ENCODE data around the gene FASN.

FASN gene

DNA sequence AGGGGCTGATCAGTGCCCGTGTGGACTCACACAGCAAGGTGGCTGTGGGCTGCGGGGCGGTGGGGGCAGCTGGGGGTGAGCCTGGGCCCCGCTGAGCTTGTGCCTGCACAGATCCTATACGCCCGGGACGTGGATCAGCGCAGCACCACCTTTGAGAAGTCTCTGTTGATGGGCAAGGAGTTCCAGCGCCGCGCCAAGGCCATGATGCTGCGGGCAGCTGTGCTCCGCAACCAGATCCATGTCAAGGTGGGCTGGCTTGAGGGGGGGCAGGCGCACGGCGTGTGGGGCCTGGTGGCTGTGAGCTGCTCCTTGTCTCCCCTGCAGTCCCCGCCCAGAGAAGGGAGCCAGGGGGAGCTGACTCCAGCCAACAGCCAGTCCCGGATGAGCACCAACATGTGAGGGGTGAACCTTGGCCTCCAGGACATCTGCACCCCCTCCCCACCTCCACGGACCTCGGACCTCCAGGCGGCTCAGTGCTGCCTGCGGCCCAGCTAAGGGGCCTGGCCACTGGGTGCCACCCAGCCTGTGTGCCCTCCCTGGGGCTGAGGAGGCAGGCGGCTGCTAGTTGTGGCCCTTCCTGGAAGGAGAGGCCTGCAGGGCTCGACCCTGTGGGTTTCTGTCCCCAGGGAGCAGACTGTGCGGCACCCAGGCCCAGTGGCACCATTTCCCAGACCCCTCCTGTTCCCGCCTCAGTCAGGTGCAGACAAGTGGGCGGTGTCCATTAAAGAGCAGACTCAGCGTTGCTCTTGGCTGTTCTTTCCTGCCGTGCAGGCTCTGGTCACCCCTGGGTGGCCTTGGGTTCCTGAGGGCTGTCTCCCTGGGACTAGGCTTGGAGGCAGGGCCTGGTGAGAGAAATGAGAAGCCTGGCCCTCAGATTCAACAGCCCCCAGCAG, 41.1 kb downstream of the FASN start:
- no peak for DNase-seq (ENCODE audit: low read depth in 2 of 2)

DNA sequence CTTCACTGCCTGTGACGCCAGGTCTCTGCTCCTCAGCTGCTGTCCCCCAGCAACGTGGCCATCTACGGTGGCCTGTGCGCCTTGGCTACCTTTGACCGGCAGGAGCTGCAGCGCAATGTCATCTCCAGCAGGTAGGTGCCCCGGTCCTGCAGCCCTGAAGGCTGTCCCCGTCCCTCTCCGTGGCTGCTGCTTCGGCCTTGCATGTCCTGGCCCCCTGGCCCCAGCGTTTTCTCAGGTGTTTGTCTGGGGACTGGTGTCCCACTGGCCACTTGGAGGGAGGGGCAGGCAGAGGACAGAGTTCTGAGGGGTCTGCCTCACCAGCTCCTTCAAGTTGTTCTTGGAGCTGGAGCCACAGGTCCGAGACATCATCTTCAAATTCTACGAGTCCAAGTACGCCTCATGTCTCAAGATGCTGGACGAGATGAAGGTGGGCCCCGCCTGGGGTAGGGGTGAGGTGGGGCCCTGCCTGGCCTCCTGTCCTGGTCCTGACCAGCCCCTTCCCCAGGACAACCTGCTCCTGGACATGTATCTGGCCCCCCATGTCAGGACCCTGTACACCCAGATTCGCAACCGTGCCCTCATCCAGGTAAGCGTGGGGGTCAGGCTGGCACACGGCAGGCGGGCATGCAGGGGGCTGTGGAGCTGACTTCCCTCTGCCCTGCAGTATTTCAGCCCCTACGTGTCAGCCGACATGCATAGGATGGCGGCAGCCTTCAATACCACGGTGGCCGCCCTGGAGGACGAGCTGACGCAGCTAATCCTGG, 41.9 kb downstream of the FASN start:
- DNase-seq (ENCODE audit: low read depth in 2 of 2): no peak

DNA sequence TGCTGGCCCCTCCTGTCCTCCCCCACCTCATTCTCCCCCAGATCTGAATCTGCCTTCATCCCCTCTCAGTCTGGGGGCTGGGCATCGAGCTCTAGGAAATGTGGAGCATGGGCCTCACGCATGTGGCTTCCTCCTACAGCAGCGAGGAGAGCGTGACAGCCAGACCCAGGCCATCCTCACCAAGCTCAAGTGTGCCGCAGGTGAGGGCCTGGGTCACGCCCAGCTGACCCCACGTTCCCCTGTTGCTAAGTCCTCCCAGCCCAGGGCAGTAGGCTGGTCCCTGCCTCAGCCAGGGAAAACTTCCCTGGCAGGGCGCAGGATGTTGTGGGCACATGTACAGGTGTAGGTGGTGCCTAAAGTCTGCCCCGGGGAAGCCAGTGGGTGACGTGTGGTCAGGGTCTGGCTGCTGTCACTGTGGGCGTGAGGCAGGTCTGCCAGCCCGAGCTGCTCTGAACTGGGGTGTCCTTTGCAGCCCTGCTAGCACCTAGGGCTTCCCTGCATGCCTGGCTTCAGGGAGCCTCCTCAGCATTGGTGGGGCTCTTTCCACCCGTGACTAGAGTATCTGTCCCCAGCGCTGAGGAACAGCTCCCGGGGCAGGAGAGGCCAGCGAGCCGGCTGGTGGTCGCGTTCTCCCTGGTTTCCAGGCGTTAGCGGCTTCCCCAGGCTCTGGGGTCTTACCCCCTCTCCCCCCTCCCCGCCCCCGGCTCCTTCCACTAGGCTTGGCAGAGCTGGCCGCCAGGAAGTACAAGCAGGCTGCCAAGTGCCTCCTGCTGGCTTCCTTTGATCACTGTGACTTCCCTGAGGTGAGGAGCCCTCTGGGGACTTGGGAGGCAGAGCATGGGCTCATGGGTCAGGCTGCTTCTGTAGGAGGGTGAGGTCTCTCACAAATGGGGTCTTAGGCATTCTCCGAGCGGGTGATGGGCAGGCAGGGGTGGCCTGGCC, 42.7 kb downstream of the FASN start:
- no peak for DNase-seq (ENCODE audit: low read depth in 2 of 2)

DNA sequence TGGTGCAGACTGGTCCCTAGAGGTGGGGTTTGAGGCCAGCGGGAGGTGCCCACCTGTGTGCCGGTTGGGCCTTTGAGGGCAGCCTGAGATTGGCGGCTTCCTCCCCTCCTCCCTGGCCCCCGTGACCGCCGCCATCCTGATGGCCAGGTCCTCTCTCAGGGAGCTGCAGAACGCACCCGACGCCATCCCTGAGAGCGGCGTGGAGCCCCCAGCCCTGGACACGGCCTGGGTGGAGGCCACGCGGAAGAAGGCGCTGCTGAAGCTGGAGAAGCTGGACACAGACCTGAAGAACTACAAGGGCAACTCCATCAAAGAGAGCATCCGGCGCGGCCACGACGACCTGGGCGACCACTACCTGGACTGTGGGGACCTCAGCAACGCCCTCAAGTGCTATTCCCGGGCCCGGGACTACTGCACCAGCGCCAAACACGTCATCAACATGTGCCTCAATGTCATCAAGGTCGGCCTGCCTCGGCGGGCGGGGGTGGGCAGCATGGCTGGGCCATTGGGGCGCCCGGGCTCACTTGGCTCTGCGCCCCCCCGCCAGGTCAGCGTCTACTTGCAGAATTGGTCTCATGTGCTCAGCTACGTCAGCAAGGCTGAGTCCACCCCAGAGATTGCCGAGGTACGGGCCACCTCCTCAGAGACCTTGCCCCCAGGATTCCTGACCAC, 43.5 kb downstream of the FASN start:
- DNase-seq (ENCODE audit: low read depth in 2 of 2): no peak

DNA sequence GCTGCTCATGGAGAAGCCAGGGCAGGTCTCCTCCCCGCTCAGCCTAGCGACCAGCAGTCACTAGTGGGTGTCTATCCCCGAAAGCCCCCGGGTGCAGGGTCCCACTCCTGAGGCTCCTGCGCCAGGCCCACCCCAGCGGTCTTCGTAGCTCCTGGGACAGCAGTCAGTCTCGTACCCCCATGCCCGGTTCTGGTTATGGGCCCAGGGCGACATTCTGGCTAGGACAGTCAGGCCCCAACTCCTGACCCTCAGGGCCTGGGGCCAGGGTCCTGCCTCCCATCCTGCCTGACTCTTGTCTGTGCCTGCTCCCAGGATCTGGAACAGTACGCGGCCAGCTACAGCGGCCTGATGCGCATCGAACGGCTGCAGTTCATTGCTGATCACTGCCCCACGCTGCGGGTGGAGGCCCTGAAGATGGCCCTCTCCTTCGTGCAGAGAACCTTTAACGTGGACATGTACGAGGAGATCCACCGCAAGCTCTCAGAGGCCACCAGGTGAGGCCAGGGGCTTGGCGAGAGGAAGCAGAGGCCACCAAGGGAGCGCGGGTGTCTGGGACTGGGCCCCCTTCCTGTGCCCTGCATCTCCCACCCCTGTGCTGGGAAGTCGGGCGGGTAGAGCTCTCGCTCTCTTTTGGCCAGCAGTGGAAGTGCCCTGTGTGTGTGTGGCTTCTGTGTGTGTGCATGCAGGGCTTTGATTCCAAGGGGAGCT, 44.3 kb downstream of the FASN start:
- DNase-seq (ENCODE audit: low read depth in 2 of 2): no peak

DNA sequence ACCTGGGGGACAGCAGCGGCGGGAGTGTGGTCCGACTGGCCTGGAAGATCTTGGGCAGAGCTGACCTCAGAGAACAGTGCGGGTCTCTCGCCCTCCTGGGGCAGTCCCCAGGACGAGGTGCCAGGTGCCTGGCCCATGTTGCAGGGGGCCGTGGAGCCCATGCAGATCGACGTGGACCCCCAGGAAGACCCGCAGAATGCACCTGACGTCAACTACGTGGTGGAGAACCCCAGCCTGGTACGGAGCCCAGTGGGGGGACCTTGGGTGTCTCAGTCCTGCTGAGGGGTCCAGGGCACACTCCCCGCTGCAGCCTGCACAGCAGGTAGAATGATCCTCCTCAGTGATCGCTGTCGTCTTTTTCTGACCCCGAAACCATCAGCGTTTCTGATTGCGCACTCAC, 44.9 kb downstream of the FASN start:
- DNase-seq (ENCODE audit: low read depth in 2 of 2): no peak

DNA sequence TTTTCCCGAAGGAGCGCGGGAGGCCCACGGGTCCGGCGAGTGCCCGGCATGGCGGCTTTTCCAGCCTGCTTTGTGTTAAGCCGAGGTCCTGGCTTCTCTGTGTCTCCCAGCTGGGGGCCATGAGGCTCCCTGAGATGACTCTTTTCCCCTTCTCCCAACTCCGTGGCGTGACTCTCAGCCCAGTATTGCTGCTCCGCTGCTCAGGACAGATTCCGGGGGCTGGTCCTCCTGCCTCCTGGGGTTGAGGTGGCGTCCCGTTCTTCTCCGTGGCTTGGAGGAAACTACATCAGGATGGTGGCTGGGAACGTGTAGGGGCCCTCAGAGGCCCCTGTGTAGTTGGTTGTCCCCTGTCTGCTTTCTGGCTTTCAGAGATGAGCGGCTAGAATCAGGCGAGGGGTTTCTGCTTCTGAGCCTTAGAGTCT, 45.4 kb downstream of the FASN start:
- no peak for DNase-seq (ENCODE audit: low read depth in 2 of 2)

DNA sequence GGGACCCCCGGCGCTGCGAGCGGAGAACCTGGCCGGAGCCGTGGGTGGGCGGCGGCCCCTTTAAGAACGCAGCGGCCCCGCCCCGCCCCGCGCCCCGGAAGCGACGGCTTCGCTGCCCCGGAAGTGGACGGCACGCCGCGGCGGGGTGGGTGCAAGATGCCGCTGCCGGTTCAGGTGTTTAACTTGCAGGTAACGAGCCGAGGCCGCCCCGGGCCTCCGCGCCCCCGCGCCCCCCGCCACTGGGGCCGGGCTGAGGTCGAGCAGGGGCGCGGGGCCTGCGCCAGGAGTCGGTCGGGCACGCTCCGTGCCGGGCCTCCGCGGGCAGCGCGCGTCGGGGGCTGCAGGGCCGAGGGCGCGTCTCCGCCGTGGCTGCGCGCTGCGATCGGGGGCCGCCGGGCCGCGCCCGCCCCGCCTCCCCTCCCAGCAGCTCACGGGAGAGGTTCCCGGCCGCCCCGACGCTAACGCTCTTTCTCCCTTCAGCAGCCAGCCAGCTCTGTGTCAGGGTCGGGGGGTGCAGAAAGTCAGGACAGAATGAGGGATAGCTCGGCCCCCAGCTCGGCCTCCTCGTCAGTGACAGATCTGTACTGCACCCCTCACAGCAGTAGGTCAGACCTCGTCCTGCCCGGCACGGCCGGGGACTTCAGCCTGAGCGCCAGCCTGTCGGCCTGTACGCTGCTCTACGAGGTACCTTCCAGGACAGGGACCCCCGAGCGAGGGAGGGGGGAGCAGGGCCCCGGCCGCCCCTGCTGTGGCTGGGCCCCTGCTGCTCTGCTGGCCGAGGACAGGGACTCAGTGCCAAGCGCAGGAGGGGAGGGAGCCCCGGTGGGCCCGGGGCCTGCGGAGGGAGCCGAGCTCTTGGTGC, 46.0 kb downstream of the FASN start, which contains the start of the genes GPS1 and RFNG:
Gene GPS1, plus strand, starts transcription at position 123 of the 862 bp plus-strand sequence. Its CDS starts 34 bp downstream, at position 157.
Gene RFNG, minus strand, starts transcription at position 36 of the 862 bp plus-strand sequence. CDS start 45 bp downstream, outside the sequence.
- DNase-seq (ENCODE audit: low read depth in 2 of 2): no peak

DNA sequence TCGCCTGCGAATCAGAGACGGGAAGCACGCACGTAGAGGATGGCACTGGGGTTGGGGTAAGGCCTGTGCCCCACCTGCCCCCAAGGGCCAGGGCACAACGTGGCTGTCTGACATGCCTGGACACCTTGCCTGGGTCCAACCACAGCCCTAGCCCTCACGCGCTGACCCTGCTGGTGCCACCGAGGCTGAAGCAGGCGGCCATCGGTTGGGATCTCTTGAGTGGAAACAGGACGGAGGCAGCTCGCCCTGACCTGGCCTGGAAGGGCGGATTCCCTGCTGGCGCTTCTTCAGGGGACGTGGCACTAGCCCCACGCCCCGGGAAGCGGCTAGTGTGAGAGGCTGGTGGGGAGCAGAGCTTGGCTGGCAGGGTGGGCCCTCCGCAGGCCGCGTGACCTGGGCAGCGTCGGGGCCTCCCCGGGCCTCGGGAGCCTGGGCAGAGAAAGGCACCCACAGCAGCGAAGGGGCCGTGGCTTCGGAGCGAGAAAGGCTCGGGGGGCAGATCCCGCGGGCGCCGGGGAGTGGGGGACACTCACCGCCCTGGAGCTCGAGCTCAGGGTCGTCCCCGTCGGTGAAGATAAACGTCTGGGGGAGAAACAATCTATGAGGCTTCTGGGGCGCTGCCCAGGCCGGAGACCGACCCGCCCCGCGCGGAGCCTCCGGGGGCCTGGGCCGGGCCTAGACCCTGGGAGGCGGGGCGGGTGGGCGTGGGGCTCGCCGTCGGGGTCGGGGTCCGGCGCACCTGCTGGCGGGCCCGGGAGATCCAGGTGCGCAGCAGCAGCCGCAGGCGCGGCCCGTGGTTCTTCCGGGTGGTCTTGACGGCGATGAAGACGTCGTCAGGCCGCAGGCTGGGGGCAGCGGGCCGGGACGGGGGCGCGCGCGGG, 47.0 kb downstream of the FASN start:
- DNase-seq (ENCODE audit: low read depth in 2 of 2): no peak

DNA sequence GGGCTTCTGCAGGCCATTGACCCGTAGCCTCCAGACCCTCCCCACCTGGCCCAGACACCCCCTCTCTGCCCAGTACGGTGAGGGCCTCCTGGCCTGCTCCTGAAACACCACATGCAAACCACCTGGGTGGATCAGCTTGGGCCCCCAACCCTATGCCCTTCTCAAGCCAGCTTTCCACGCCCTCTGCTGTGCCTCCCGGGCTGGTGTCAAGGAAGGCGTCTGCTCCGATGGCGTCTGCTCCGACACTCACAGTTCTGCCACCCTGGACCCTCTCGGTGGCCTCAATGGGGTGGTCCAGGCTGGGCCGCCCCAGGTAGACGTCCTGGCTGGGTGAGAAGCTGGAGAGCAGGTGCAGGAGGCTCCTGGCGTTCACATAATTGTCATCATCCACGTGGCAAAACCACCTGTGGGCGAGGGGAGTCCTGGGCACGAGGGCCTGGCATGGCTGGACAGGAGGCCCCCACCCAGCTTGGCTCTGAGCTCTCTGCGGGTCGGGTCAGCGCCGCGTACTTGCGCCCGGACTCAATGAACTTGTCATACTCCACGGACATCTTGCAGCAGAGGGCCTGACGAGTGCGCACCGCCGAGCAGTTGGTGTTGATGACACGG, 47.8 kb downstream of the FASN start:
- no peak for DNase-seq (ENCODE audit: low read depth in 2 of 2)

DNA sequence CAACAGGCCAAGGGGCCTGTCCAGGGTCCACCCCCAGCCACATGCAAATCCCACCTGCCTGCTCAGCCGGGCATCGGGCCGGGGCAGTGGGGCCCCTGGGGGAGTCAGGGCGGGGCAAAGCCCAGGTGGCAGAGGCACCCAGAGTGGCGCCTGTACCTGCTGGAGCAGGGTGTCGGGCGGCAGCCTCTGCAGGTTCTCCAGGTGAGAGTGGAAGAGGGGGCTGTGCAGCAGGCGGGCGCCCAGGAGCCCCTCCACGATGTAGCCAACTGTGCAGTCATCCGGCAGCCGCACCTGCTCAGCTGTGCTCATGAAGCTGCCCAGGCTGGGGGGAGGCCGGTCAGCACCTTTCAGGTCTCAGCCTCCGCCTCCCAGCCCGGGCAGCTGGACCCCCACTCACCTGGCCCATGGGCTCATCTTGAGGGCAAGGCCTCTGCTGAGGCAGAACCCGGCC, 48.5 kb downstream of the FASN start:
- no peak for DNase-seq (ENCODE audit: low read depth in 2 of 2)

DNA sequence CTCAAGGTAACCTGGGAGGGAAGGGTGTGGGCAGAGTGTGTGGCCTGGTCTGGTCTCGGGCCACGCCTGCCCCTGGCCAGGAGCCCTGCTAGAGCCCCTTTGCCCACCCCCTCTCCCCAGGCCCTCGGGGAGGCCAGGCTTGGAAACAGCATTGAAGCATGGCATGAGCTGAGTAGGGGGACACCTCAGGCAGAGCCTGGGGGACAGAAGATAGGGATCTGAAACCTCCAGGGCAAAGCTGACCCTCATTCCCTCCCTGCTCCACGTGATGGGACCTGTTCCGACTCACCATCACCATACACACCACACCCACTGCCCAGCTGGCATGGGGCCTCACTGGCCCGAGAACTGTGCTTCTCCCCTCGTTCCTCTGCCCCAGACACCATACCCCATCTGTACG, 48.9 kb downstream of the FASN start:
- DNase-seq (ENCODE audit: low read depth in 2 of 2): no peak

DNA sequence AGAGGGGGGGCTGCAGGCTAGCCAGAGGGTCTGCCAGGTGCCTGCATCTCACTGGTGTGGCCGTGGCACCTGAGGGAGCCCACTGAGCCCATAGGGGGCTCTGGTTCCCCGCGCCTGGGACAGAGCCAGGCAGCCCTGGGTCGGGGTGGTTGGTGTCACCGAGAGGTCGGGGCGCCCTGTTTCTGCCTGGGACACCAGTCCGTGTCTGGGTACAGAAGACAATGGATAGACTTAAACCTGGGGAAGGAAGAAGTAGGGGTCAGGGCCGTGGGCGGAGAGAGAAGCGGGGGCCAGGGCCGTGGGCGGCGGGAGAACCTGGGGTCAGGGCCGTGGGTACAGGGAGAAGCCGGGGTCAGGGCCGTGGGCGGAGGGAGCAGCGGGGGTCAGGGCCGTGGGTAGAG, 49.5 kb downstream of the FASN start:
- DNase-seq (ENCODE audit: low read depth in 2 of 2): no peak

DNA sequence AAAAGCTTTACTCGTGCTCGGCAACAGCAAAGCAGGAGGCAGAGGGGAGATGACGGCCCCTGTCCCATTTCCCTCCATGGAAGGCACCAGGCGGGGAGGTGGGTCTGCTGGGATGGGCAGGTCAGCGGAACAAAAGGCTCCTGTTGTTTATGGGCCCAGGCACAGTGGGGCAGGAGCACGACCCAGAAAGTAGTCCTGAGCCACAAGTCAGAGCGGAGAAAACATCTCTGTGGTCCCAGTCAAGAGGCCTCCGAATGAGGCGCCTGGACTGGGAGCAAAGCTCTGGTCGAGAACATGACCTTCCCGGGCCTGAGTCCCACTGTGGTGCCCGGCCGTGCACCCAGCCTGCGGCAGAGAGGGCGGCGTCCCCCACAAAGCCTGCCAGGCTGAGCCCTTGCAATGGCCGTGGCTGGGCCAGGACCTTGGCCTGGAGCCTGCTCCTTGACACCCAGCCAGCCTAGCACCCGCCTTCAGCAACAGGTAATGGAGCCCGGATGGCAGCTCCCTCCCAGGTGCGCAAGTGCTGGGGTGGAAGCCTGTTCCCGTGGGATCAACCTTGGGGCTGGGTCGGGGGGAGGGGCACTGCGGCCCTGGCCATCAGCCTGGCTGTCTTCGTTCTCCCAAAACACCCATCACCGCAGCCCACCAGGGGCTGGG, 50.0 kb downstream of the FASN start:
- DNase-seq (ENCODE audit: low read depth in 2 of 2): no peak

DNA sequence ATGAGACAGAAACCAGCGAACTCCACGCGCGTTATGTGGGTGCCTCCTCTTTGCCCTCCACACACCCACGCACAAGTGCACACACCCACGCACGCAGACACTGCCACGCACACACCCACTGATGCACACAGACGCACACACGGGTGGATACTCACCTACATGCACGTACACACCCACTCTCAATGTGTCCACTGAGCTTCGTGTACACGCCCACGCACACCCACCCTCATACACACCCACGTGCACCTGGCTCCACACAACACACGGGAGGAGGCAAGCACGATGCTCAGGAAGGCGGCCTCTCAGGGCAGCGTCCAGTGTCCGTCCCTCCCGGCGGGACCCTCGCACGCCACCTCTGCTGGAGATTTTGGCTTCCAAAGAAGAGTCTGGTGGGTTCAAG, 50.7 kb downstream of the FASN start:
- DNase-seq (ENCODE audit: low read depth in 2 of 2): no peak

DNA sequence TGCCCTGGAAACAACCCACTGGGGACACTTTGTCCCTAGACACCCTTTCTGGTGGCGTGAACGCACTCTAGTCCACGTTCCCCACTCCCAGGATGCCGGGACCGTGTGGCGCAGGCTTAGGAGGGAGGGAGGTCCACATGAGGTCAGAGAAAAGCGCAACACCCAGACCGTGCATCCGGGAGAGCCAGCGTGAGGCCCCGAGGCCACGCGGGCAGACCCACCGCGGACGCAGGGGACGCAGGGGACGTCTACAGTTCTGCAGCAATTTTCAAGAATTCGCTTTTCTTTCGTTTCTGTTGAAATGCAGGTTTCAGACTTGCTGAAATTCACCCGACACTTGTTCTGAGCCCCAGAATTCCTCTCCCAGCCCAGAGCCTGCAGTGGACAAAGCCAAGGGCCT, 51.1 kb downstream of the FASN start:
- DNase-seq (ENCODE audit: low read depth in 2 of 2): no peak

DNA sequence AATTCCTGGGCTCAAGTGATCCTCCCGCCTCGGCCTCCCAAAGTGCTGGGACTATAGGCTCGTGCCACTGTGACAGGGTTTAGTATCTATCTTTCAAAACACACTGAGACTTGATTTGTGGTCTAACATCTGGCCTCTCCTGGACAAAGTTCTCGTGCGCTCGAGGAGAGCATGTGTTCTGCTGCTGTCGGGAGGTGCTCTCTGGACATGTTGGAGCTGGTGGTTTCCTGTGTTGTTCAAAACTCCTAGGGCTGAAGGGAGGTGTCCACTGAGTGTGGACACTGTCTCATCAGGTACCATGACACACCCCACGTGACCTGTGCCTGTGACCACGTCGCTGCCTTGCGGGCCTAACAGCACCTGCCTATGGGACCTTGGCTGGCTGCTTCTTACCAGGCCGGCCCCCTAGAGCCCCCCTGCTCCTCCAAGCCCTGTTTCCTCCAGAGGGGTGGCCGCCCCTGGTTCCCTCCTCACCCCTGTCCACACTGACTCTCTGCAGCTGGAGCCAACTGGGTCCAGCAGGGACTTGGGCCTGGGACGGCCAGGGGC, 52.0 kb downstream of the FASN start:
- DNase-seq (ENCODE audit: low read depth in 2 of 2): no peak
